Sigmoid colon (tissue), 4 donors: Measurements from ENCODE around the gene BIN1.

ENCODE experiments used
- POLR2A ChIP-seq, 2 donors: fragments of 450-650 bp; IDR thresholded peaks; one replicate each; pipeline ENCODE4 v1.6.1; 2016; ENCODE audit warnings: antibody characterized with exemption in 2 of 2, mild to moderate bottlenecking in 2 of 2, moderate library complexity in 2 of 2
- POLR2AphosphoS5 ChIP-seq, 4 donors: sonication (generic); formaldehyde crosslinking; IDR thresholded peaks; one replicate each; pipeline ENCODE4 v1.6.1; 2017; ENCODE audit warnings: antibody characterized with exemption in 4 of 4
- TF ChIP-seq, protein P1 (sequence below), 4 experiments: fragments of 450-650 bp in 3 of 4; fragments of 200-600 bp in 1 of 4; IDR thresholded peaks; one replicate each; pipeline ENCODE4 v1.5.1; 2016 to 2019; ENCODE audit warnings: antibody characterized with exemption in 4 of 4, mild to moderate bottlenecking in 3 of 4, moderate library complexity in 2 of 4

DNA sequence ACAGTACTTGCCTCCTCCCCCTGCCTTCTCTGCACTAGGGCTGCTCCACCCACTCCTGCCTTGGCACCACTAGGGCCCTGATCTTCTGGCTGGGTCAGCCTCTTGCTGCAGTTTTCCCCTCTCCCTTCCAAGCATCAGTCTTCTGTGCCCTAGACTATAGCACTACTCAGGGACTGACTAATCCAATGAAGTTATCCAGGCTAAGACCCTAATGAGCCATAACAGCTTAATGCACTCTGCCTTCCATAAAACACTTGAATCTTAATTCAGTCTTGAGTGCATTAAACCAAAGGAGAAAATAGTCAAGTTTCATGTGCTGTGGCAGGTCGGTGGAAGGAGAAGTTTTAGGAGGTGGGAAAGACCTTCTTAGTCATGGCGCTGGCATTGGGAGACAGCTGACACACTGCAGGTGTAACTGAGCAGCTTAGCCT, 95.7 kb downstream of the BIN1 start:
- TF ChIP-seq POLR2AphosphoS5 (IDR thresholded peaks at IDR 0.05) (no peak), POLR2A (IDR thresholded peaks at IDR 0.05) (no peak)
- TF ChIP-seq, protein P1, sequence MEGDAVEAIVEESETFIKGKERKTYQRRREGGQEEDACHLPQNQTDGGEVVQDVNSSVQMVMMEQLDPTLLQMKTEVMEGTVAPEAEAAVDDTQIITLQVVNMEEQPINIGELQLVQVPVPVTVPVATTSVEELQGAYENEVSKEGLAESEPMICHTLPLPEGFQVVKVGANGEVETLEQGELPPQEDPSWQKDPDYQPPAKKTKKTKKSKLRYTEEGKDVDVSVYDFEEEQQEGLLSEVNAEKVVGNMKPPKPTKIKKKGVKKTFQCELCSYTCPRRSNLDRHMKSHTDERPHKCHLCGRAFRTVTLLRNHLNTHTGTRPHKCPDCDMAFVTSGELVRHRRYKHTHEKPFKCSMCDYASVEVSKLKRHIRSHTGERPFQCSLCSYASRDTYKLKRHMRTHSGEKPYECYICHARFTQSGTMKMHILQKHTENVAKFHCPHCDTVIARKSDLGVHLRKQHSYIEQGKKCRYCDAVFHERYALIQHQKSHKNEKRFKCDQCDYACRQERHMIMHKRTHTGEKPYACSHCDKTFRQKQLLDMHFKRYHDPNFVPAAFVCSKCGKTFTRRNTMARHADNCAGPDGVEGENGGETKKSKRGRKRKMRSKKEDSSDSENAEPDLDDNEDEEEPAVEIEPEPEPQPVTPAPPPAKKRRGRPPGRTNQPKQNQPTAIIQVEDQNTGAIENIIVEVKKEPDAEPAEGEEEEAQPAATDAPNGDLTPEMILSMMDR (IDR thresholded peaks at IDR 0.05), result no peak
